NCI-H1694 treated with DMSO at 0.1 percent for 48 hours (cell line): ENCODE measurements around the gene KLHL35.
"Not testable (repeated sequence)": the region's sequence is repeated elsewhere in the genome, so short reads cannot be mapped to it uniquely, and the experiment has no call there.

Experiments
- DNase-seq: peaks from one replicate; lab custom pipeline; 2025; lab: John Stamatoyannopoulos, UW

Gene KLHL35

DNA sequence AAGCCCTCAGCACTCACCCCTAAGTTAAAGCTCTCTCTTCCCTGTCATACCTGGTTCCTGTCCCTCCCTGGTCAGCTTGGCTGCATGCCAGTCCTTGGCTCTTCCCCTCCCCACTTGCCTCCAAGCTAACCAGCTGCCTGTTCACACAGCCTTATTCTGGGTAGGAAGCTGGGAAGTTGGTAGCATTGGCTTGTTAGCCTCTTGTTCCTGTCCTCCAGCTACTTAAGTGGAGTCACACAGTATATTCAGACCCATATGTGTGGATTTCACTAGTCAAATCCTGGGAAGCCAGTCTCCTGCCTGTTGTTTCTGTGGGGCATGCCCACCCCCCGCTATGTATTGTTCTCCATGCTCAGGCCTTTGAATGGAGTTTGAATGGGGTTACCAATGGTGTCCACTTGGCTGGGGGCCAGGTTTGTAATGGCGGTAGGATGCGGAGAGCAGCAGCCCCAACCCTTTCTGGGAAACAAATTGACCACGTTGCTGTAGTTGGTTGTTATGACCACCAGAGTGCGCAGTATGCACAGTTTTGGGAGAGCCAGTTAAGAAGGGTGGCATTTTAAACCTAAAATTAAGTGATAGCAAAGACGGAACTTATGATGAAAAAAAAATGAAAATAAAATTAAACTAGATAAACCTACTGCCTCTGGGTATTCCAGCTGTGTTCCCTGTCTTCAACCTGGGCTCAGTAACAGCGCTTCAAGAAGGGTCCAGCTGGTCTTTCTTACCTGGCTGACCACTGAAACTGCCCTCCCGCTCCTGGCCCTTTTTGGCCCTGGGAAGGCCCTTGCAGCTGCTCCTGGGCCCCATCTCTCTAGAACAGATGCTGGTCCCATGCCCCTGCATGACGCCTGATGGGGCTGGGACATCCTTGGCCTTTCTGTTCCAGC, 44.4 kb downstream of the KLHL35 start:
- DNase-seq = peak; percentile 71

DNA sequence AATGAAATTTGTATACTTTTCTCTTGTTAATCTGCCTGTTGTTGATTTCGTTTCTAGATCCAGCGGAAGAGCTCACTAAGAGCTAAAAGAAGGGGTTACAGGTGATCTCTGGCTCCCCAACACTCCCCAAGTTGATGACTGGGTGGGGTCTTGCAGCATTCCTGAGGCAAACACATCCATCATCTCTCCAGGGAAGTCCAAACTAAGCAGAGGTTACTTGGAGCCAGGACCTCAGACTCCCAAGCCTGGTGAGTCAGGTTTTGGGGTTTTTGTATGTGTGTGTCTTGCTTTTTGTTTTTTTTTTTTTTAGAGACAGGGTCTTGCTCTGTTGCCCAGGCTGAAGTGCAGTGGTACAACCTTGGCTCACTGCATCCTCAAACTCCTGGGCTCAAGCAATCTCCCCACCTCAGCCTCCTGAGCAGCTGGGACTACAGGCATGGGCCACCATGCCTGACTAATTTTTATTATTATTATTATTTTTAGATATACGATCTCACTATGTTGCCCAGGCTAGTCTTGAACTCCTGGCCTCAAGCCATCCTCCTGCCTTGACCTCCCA, 45.2 kb downstream of the KLHL35 start:
- DNase-seq = no peak

DNA sequence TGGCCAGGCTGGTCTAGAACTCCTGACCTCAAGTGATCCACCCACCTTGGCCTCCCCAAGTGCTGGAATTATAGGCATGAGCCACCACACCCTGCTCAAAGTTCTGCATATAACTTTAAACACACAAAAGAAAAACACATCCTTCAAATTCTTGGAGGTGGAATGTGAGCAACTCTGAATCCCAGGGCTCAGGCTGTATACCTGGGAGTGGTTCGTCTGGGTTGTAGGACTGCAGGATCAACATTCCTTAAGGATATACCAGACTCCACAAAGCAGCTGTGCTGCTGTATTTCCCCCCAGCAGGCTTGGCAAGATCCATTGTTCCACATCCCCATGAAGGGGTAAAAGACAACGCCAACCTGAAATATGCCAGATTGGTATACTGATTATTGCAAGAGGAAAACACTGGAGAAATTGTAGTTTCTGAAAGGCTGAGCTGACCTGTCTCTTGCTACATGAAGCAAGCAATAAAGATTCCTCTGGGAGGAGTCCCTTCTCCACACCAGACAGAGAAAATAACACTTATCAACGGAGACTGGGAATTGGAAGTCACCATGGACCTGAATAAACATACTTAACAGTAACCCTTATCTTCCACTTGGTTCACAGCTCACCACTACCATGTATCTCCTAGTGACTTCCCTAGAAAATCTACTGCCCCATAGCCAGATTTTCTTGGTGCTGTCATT, 45.9 kb downstream of the KLHL35 start:
- DNase-seq = no peak

DNA sequence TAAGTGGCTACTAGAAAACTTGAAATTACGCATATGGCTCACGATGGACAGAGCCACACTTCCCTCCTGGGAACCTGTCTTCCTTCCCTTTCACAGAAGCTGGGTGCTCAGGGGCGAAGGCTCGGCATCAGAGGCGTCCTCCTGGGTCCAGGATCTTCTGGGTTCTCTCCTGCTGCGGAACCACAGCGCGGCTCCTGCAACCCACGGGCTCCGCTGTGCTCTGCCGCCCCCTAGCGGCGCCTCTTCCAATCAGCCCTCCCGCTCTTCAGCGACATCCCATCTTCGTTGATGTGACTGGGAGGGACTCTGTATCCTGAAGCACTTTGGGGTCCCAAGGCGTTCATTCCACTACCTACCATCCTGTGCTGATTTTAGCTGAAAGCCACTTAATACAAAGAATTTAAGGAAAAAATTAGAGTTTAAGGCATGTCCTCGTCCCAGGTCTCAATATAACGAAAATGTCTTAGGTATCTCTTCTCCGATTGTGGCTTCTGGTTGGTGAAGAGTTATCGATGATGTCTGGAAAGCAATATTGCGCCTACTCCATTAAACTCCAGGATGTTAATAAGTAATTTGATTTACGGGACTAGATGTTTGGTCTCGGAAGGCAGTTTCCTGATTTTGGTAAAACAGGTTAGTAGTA, 48.4 kb downstream of the KLHL35 start:
- peak; percentile 47 for DNase-seq

DNA sequence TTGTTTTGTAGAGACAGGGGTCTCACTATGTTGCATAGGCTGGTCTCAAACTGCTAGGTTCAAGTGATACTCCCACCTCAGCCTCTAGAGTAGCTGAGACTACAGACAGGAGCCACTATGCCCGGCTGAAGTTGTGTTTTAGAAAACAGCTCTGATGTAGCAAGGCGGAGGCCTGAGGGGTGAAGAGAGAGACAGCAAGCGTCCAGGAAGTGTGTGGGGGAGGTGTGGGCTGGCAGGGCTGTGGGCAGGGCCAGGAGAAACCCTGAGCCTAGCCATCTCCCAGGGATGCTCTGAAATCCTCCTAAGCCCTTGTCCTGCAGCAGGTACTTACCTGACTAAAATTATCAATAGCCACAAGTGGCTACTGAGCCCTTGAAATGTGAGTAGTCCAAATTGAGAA, 49.8 kb downstream of the KLHL35 start:
- no peak for DNase-seq

DNA sequence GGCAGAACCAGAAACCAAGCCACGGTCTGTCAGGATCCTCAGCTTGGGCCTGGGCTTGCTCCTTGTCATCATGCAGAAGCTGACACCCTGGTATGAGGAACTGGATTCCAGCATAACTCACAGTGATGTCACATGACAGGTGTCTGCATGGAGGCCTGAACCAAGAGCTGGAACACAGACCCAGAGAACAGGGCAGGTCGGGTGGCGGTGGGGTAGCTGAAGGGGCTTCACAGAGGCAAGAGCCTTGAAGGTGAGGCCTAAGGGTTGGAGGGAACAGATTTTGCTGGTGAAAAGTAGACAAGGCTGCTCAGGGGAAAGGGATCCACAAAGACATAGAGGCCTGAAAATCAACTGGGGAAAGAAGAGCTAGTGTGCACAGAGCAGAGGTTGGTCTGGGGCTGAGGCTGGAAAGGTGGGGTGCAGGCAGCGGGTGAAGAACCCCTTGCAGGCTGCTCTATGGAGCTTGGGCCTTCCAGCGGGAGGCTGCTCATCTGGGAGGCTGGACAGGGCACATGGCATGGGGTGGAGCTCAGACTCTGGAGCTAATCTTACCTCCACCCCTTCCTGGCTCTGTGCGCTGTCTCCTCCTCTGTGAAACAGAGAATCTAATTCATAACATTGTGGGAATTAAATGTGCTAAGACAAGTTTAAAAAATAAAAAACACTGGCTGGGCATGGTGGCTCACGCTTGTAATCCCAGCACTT, 52.1 kb downstream of the KLHL35 start:
- no peak for DNase-seq

DNA sequence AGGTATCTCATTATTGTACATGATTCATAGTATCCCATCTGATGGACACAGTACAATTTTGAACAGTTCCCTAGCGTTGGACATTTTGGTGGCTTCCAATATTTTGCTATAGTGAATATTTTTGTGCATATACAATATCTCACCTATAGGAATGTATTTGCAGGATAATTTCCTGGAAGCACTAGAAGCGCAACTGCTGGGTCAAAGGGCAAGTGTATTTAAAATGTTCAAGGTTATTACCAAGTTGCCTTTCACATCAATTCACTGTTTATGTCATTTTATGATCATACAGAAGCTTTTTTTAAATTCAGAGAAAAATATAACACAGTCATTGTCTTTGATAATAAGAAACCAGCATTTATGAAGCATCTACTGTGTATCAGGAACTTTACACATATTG, 52.8 kb downstream of the KLHL35 start:
- no peak for DNase-seq

DNA sequence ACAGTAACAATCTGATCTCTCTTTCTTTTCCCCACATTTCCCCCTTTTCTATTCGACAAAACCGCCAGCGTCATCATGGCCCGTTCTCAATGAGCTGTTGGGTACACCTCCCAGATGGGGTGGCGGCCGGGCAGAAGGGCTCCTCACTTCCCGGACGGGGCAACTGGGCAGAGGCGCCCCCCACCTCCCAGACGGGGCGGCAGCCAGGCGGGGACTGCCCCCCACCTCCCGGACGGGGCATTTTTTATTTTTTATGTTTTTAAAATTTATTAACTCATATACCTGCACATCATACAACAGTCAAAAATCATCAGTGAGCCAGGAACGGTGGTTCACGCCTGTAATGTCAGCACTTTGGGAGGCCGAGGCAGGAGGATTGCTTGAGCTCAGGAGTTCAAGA, 54.2 kb downstream of the KLHL35 start:
- DNase-seq = not testable (repeated sequence)

DNA sequence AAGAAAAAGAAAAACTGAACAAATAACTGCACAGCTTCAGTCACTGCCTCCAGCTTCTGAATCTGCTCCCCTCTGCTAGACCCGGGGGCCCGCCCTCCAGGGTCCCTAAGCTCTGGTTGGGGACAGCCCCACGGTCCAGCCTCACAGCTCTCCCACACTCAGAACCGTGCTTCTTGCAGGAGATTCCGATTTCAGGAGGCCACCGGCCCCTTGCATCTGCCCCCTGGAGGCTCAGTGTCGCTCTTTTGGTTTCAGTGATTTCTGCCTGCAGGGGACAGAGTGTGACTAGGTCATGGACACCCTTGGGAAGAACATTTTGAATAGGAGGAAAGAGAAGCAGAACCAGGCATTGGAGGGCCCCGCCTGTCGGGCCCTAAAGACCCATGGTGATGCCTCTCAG, 56.8 kb downstream of the KLHL35 start:
- DNase-seq = no peak

DNA sequence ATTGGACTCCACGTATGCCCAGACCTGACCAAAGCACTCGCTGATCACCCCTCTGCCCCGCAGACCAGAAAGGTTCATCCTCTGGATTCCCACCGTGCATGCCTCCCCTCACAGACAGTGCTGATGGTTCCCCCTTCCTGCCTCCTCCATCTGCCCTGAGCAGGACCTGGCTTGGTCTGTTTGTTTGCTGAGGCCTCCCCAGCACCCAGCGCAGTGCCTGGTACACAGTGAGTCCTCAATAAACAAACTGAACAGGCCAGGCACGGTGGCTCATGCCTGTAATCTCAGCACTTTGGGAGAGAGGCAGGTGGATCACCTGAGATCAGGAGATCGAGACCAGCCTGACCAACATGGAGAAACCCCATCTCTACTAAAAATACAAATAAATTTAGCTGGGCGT, 57.4 kb downstream of the KLHL35 start:
- DNase-seq = no peak

DNA sequence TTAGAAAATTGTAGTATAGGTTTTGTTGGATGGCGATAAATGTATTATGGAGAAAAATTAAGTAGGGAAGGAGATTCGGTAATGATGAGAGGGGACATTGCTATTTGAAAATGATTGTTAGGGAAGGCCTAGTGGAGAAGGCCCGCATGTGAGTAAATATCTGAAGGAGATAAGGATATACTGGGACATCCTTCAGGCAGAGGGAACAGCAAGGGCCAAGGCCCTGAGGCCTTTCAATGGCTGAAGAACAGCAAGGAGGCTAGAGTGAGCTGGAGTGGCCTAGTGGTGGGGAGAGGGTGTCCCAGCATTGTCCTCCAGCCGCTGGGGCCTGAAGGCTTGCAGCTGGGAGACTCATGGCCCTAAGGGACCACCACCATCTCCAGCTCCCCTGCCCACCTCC, 58.4 kb downstream of the KLHL35 start:
- no peak for DNase-seq

DNA sequence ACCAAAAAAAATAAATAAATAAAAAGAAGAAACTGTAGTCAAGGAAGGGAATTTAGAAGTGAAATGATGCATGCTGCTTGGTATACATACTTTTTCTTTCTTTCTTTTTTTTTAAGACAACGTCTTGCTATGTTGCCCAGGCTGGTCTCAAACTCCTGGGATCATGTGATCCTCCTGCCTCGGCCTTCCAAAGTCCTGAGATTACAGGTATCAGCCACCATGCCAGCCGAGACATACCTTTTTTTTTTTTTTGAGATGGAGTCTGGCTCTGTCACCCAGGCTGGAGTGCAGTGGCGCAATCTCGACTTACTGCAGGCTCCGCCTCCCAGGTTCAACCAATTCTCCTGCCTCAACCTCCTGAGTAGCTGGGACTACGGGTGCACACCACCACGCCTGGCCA, 59.8 kb downstream of the KLHL35 start:
- no peak for DNase-seq
